Measurements from ENCODE around the gene TMEM242. TPM values are rescaled to one million over a fixed set of nuclear protein-coding genes. Genes with fewer than 3 reads are reported as not detected.

Gene TMEM242
- total RNA-seq, 4 donors from 2014 or later, result 3.9 to 7.7 (median 6.3) TPM

GRCh38 chr6:157274471-157275226 lies 48.7 kb downstream of the TMEM242 start:
- in situ Hi-C loops (cut with MboI; ENCODE audit: low sequenced_read_pairs in 4 of 4) (loop anchor here in 3 of 4 donors (10.0 to 25.0 kb wide), 4 partner anchors 50 to 712 kb away; no protein-coding TSS in a partner anchor), intact Hi-C loops (cut with DNase I; ENCODE audit: low total_unique reads) (loop anchor here (1.0 to 10.0 kb wide), 4 partner anchors 39 to 712 kb away; no protein-coding TSS in a partner anchor)
- ATAC-seq (peak; percentile 96), DNase-seq (peak; percentile 38 to 55)
- peaks cover 3 to 7% of the 10 kb centered on the region in 2 donors for H3K4me1 ChIP-seq
- H3K36me3 ChIP-seq, result no peaks in the 10 kb centered on the region
- H3K4me3 ChIP-seq, result peak overlapping the region; percentile 58 to 89 (median 68)
- peak; percentile 23 to 99 (median 95) for TF ChIP-seq CTCF (IDR thresholded peaks at IDR 0.05 in 4 of 5, conservative IDR thresholded peaks at IDR 0.05 in 1 of 5)
- peak in 1 of 2 donors; percentile 18 for TF ChIP-seq POLR2A (IDR thresholded peaks at IDR 0.05)
- H3K9me3 ChIP-seq, result no peaks in the 10 kb centered on the region
- H3K27ac ChIP-seq, result peak overlapping the region; percentile 59 to 77 (median 69)
- H3K27me3 ChIP-seq, result no peaks in the 10 kb centered on the region

- Histone ChIP-seq H3K27ac (peak overlapping the region; percentile 59 to 77 (median 69)), H3K27me3 (no peaks in the 10 kb centered on the region), H3K4me3 (peak overlapping the region; percentile 58 to 89 (median 68)), H3K36me3 (no peaks in the 10 kb centered on the region), H3K9me3 (no peaks in the 10 kb centered on the region), H3K4me1 (peaks cover 9 to 14% of the 10 kb centered on the region in 2 donors)
- DNase-seq (no peak), ATAC-seq (no peak)
- intact Hi-C loops (cut with DNase I; ENCODE audit: low total_unique reads), result loop anchor here (1.0 to 10.0 kb wide), 4 partner anchors 39 to 712 kb away; no protein-coding TSS in a partner anchor
- TF ChIP-seq CTCF (IDR thresholded peaks at IDR 0.05 in 4 of 5, conservative IDR thresholded peaks at IDR 0.05 in 1 of 5), result no peak
- in situ Hi-C loops (cut with MboI; ENCODE audit: low sequenced_read_pairs in 4 of 4), result loop anchor here in 3 of 4 donors (10.0 to 25.0 kb wide), 3 partner anchors 49 to 712 kb away; no protein-coding TSS in a partner anchor
Measured at GRCh38 chr6:157273756-157274470, 49.4 kb downstream of the TMEM242 start.

GRCh38 chr6:157272866-157273755 lies 50.2 kb downstream of the TMEM242 start:
- intact Hi-C loops (cut with DNase I; ENCODE audit: low total_unique reads) (loop anchor here (5.0 to 10.0 kb wide), 2 partner anchors 138 to 711 kb away; no protein-coding TSS in a partner anchor), in situ Hi-C loops (cut with MboI; ENCODE audit: low sequenced_read_pairs in 4 of 4) (loop anchor here in 3 of 4 donors (10.0 to 25.0 kb wide), 3 partner anchors 48 to 711 kb away; no protein-coding TSS in a partner anchor)
- Histone ChIP-seq H3K9me3 (no peaks in the 10 kb centered on the region), H3K27ac (peak overlapping the region in 1 of 4 donors; percentile 77), H3K27me3 (no peaks in the 10 kb centered on the region), H3K4me3 (no peak overlapping the region), H3K36me3 (no peaks in the 10 kb centered on the region), H3K4me1 (peaks cover 13 to 19% of the 10 kb centered on the region in 2 donors)
- DNase-seq (no peak), ATAC-seq (no peak)
- TF ChIP-seq CTCF (IDR thresholded peaks at IDR 0.05 in 4 of 5, conservative IDR thresholded peaks at IDR 0.05 in 1 of 5), result no peak
- TF ChIP-seq POLR2A (IDR thresholded peaks at IDR 0.05), result no peak

- DNase-seq, result no peak
Measured at GRCh38 chr6:157272372-157272771, 50.9 kb downstream of the TMEM242 start.

More at GRCh38 chr6:157272372-157272771, 50.9 kb downstream of the TMEM242 start:
- ATAC-seq, result no peak
- Histone ChIP-seq H3K36me3 (no peaks in the 10 kb centered on the region), H3K27ac (no peak overlapping the region), H3K4me3 (no peak overlapping the region), H3K4me1 (peaks cover 16 to 19% of the 10 kb centered on the region in 2 donors), H3K27me3 (no peaks in the 10 kb centered on the region), H3K9me3 (no peaks in the 10 kb centered on the region)
- in situ Hi-C loops (cut with MboI; ENCODE audit: low sequenced_read_pairs in 4 of 4), result loop anchor here in 3 of 4 donors (10.0 to 25.0 kb wide), 3 partner anchors 48 to 710 kb away; no protein-coding TSS in a partner anchor
- intact Hi-C loops (cut with DNase I; ENCODE audit: low total_unique reads), result loop anchor here (5.0 to 10.0 kb wide), 2 partner anchors 138 to 710 kb away; no protein-coding TSS in a partner anchor
- TF ChIP-seq POLR2A (IDR thresholded peaks at IDR 0.05), result no peak
- TF ChIP-seq CTCF (IDR thresholded peaks at IDR 0.05 in 4 of 5, conservative IDR thresholded peaks at IDR 0.05 in 1 of 5), result no peak
